A673 (cell line): ENCODE measurements around the gene GABRB2. TPM values are rescaled to one million over a fixed set of nuclear protein-coding genes. Genes with fewer than 3 reads are reported as not detected.

Source experiments
- BruUV-seq: library from RNA; stranded (reverse); fragments of 400-500 nt; replicated peaks from 2 replicates; lab custom pipeline; 2021; lab: Mats Ljungman, UMichigan
- CTCF ChIA-PET: fragments of 300-600 bp; sonication (Branson Sonifier 250); formaldehyde crosslinking; loops from one replicate; lab custom pipeline; 2022; ENCODE audit warnings: antibody characterized with exemption; lab: Charles Lee
- POLR2A ChIA-PET: fragments of 300-600 bp; sonication (Branson Sonifier 250); formaldehyde crosslinking; loops from one replicate; lab custom pipeline; 2022; ENCODE audit warnings: antibody characterized with exemption; ENCODE audit not compliant: low non-redundant PET; lab: Charles Lee
- DNase-seq: peaks from one replicate; pipeline ENCODE4 v3.0.0-alpha.2; 2015; ENCODE audit warnings: low spot score
- H3K27ac ChIP-seq: fragments of 200-600 bp; sonication (generic); 2 replicates; pipeline ENCODE4 v1.5.1; 2016; ENCODE audit warnings: mixed run types, low read depth, mild to moderate bottlenecking, mixed read lengths, antibody characterized with exemption, low read length; ENCODE audit not compliant: poor library complexity, severe bottlenecking
- H3K27me3 ChIP-seq: fragments of 200-600 bp; sonication (generic); replicated peaks from 2 replicates; pipeline ENCODE4 v1.6.1; 2017; ENCODE audit warnings: mixed run types, low read depth, mild to moderate bottlenecking, mixed read lengths, antibody characterized with exemption, low read length; ENCODE audit not compliant: insufficient read depth, poor library complexity
- H3K36me3 ChIP-seq: fragments of 200-600 bp; sonication (generic); 2 replicates; pipeline ENCODE4 v1.6.1; 2016; ENCODE audit warnings: mixed run types, mild to moderate bottlenecking, mixed read lengths, antibody characterized with exemption, low read length; ENCODE audit not compliant: insufficient read depth, poor library complexity, severe bottlenecking
- H3K4me1 ChIP-seq: fragments of 200-600 bp; sonication (generic); 2 replicates; pipeline ENCODE4 v1.6.1; 2017; ENCODE audit warnings: mixed run types, mild to moderate bottlenecking, mixed read lengths, antibody characterized with exemption, low read length; ENCODE audit not compliant: insufficient read depth, poor library complexity, severe bottlenecking
- H3K4me3 ChIP-seq: fragments of 200-600 bp; sonication (generic); 2 replicates; pipeline ENCODE4 v1.5.1; 2016; ENCODE audit warnings: low read depth, mixed run types, mild to moderate bottlenecking, mixed read lengths, low read length; ENCODE audit not compliant: poor library complexity, severe bottlenecking
- H3K9me3 ChIP-seq: fragments of 200-600 bp; sonication (generic); 2 replicates; pipeline ENCODE4 v1.6.1; 2016; ENCODE audit warnings: mixed run types, low read depth, mild to moderate bottlenecking, mixed read lengths, antibody characterized with exemption, low read length; ENCODE audit not compliant: poor library complexity, severe bottlenecking
- CTCF ChIP-seq: fragments of 300-800, 200-600 bp; sonication (generic); conservative IDR thresholded peaks from 2 replicates; pipeline ENCODE4 v1.5.1; 2017; ENCODE audit warnings: low read depth, mild to moderate bottlenecking, antibody characterized with exemption, low read length, moderate library complexity, mixed read lengths
- EZH2 ChIP-seq: fragments of 200-600 bp; sonication (generic); IDR thresholded peaks from 2 replicates; pipeline ENCODE4 v1.6.1; 2017; ENCODE audit warnings: borderline replicate concordance, low read depth, mild to moderate bottlenecking, mixed read lengths, antibody characterized with exemption, low read length; ENCODE audit not compliant: poor library complexity, severe bottlenecking
- intact Hi-C: fragments of 100-400 bp; cut with micrococcal nuclease; formaldehyde crosslinking; loops from one replicate; pipeline ENCODE4 v1.10.0; 2022; ENCODE audit not compliant: unreplicated experiment
- total RNA-seq: library from RNA; stranded (reverse); gene quantifications from 2 replicates; pipeline ENCODE4 v1.2.3, GENCODE V29; 2021

The GABRB2 gene
- total RNA-seq, 1 experiment from 2014 or later: not detected

GRCh38 chr5:161266954-161267353 is 279.6 kb downstream of the GABRB2 start:
- Histone ChIP-seq H3K4me1 (no peaks in the 10 kb centered on the region), H3K27me3 (no peaks in the 10 kb centered on the region), H3K36me3 (no peaks in the 10 kb centered on the region), H3K9me3 (no peaks in the 10 kb centered on the region), H3K27ac (no peak overlapping the region), H3K4me3 (no peak overlapping the region)
- no TSS peak for BruUV-seq
- no peak for TF ChIP-seq CTCF
- CTCF ChIA-PET: no interaction called here
- no peak for DNase-seq
- POLR2A ChIA-PET: no interaction called here
- intact Hi-C loops: no loop called here

- ChIA-PET POLR2A (no interaction called here), CTCF (no interaction called here)
- no peaks in the 10 kb centered on the region for H3K9me3 ChIP-seq
- no TSS peak for BruUV-seq
- H3K4me3 ChIP-seq: no peak overlapping the region
- TF ChIP-seq CTCF (no peak), EZH2 (no peak)
- H3K27me3 ChIP-seq: no peaks in the 10 kb centered on the region
- no peak overlapping the region for H3K27ac ChIP-seq
- DNase-seq: no peak
- no peaks in the 10 kb centered on the region for H3K36me3 ChIP-seq
- no peaks in the 10 kb centered on the region for H3K4me1 ChIP-seq
- intact Hi-C loops: no loop called here
These were observed 281.5 kb downstream of the GABRB2 start for GRCh38 chr5:161265006-161265405.

- no TSS peak for BruUV-seq
- ChIA-PET POLR2A (no interaction called here), CTCF (no interaction called here)
- Histone ChIP-seq H3K4me1 (no peaks in the 10 kb centered on the region), H3K36me3 (no peaks in the 10 kb centered on the region), H3K27me3 (no peaks in the 10 kb centered on the region), H3K27ac (no peak overlapping the region), H3K4me3 (no peak overlapping the region), H3K9me3 (no peaks in the 10 kb centered on the region)
- intact Hi-C loops: no loop called here
- TF ChIP-seq EZH2 (no peak), CTCF (no peak)
- DNase-seq: no peak
These were observed 283.3 kb downstream of the GABRB2 start for GRCh38 chr5:161263191-161263590.
